Measurements from ENCODE around the gene ANO3.

DNA sequence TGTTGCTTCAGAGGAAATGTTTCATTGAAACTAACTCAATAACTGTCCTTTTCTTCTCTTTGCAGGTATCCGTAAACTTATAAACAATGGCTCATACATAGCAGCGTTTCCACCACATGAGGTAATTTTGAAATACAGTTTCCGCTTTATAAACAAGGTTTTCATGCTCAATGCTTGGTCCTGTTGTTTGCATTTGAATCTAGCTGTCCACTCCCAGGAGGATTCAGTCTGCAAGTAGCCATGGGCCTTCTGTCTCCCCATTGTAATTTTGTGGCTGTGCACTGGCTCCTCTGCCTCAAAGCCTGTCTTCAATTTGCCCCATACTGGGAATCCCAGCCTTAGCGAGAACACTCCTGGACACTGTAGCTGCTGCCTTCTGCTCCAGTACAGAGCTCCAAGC is 205.4 kb downstream of the ANO3 start:
- TF ChIP-seq EZH2phosphoT487 (IDR thresholded peaks at IDR 0.05; ENCODE audit: low read depth), result no peak
- TF ChIP-seq, protein P1, sequence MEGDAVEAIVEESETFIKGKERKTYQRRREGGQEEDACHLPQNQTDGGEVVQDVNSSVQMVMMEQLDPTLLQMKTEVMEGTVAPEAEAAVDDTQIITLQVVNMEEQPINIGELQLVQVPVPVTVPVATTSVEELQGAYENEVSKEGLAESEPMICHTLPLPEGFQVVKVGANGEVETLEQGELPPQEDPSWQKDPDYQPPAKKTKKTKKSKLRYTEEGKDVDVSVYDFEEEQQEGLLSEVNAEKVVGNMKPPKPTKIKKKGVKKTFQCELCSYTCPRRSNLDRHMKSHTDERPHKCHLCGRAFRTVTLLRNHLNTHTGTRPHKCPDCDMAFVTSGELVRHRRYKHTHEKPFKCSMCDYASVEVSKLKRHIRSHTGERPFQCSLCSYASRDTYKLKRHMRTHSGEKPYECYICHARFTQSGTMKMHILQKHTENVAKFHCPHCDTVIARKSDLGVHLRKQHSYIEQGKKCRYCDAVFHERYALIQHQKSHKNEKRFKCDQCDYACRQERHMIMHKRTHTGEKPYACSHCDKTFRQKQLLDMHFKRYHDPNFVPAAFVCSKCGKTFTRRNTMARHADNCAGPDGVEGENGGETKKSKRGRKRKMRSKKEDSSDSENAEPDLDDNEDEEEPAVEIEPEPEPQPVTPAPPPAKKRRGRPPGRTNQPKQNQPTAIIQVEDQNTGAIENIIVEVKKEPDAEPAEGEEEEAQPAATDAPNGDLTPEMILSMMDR (IDR thresholded peaks at IDR 0.05; ENCODE audit: low read depth, low read length), result no peak
